Measurements from ENCODE around the gene PRKAA2. TPM values are rescaled to one million over a fixed set of nuclear protein-coding genes. Genes with fewer than 3 reads are reported as not detected.

The PRKAA2 gene
- total and polyA plus RNA-seq, 2 of the 4 experiments (the other 2 are of a cell fraction), result 0.72 to 1.4 TPM

DNA sequence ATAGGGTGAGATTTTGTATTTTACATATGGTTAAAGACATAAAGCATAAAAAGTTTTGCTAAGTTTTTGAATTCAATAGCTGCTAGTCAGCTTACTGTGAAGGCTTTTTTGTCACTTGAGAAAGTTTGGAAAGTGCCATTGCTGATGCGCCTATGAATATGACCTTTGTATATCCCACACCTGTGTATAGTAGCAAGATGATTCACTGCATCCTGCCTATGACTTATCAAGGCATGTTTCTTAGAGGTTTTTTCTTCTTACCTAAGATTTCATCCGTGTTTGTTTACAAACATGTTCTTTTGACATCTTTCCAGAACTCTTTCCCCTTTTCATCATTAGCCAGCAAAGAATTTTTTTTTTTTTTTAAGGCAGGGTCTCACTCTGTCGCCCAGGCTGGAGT, 51.5 kb downstream of the PRKAA2 start:
- no peaks in the 10 kb centered on the region for H3K9me1 ChIP-seq (ENCODE audit: insufficient read depth, low read length)
- no peak overlapping the region for H2BK120ac ChIP-seq (ENCODE audit: low read depth, low read length)
- H2BK20ac ChIP-seq (ENCODE audit: low read depth, low read length), result no peak overlapping the region
- no peak overlapping the region for H2AK9ac ChIP-seq (replicated peaks; ENCODE audit: low read depth, low read length, poor library complexity)
- no peak overlapping the region for H3K9ac ChIP-seq (ENCODE audit: low read depth, low read length)
- intact Hi-C loops (cut with micrococcal nuclease) (no loop called here), dilution Hi-C loops (cut with HindIII; ENCODE audit: low sequenced_read_pairs, unreplicated experiment) (no loop called here), in situ Hi-C loops (cut with MboI; ENCODE audit: low sequenced_read_pairs) (no loop called here)
- TF ChIP-seq BHLHE40 (IDR thresholded peaks at IDR 0.05; ENCODE audit: low read depth, low read length) (no peak), RAD21 (IDR thresholded peaks at IDR 0.05; ENCODE audit: low read length) (no peak), MAZ (IDR thresholded peaks at IDR 0.05; ENCODE audit: borderline replicate concordance, low read depth, low read length) (no peak)
- no peak overlapping the region for H3K4me3 ChIP-seq (ENCODE audit: insufficient read depth, low read depth, low read length)
- H3K4me1 ChIP-seq (ENCODE audit: control insufficient read depth, insufficient read depth, low read length), result no peaks in the 10 kb centered on the region
- no peak overlapping the region for H4K8ac ChIP-seq (ENCODE audit: low read depth in 2 of 2, low read length in 2 of 2)
- ATAC-seq (ENCODE audit: low read depth), result no peak
- H3K79me1 ChIP-seq (ENCODE audit: low read depth in 1 of 2, low read length in 2 of 2), result no peaks in the 10 kb centered on the region
- H2AFZ ChIP-seq (replicated peaks; ENCODE audit: low read length, poor library complexity), result no peak overlapping the region
- no peak overlapping the region for H3K23ac ChIP-seq (ENCODE audit: low read depth, low read length)
- no peak overlapping the region for H4K5ac ChIP-seq (ENCODE audit: low read depth, low read length)
- no peak overlapping the region for H2BK5ac ChIP-seq (ENCODE audit: low read depth, low read length, poor library complexity, severe bottlenecking)
- no peaks in the 10 kb centered on the region for H3K36me3 ChIP-seq (ENCODE audit: control insufficient read depth, insufficient read depth, low read length)
- H2BK15ac ChIP-seq (ENCODE audit: low read depth, low read length), result no peak overlapping the region
- H4K91ac ChIP-seq (ENCODE audit: insufficient read depth, low read depth, low read length), result no peak overlapping the region
- no peak overlapping the region for H3K56ac ChIP-seq (ENCODE audit: extremely low read depth, insufficient read depth, low read length)
- H3K4ac ChIP-seq (ENCODE audit: low read depth, low read length), result no peak overlapping the region
- no peaks in the 10 kb centered on the region for H4K20me1 ChIP-seq (ENCODE audit: insufficient read depth, low read length)
- no CpG with 5 or more reads among the region's 3 CpGs for WGBS, 2 experiments (ENCODE audit: extremely low coverage in 2 of 2, insufficient read length in 1 of 2)
- H3K14ac ChIP-seq (replicated peaks; ENCODE audit: low read depth, low read length), result no peak overlapping the region
- ChIA-PET CTCF (no interaction called here), POLR2A (ENCODE audit: unreplicated experiment) (no interaction called here)
- no peaks in the 10 kb centered on the region for H3K27me3 ChIP-seq (ENCODE audit: control insufficient read depth, insufficient read depth, low read length)
- no peak overlapping the region for H3K18ac ChIP-seq (ENCODE audit: low read depth, low read length)
- no TSS peak for BruUV-seq (replicated peaks)
- H3K9me3 ChIP-seq (ENCODE audit: control insufficient read depth, insufficient read depth, low read length), result peaks cover 9% of the 10 kb centered on the region; the same call in 1 of the 2 replicates
- DNase-seq, result no peak
- H3K4me2 ChIP-seq (ENCODE audit: low read depth, low read length), result no peak overlapping the region
- no peak overlapping the region for H3K27ac ChIP-seq (ENCODE audit: insufficient read depth, low read length)
- H2AK5ac ChIP-seq (ENCODE audit: low read depth, low read length), result no peak overlapping the region

Data from IMR-90 (cell line).